ENCODE data around the gene PRKCE. TPM values are rescaled to one million over a fixed set of nuclear protein-coding genes. Genes with fewer than 3 reads are reported as not detected.

PRKCE gene
- total and polyA plus RNA-seq, 7 experiments from 2014 or later: 1.4 to 37.9 (median 19.5) TPM

DNA sequence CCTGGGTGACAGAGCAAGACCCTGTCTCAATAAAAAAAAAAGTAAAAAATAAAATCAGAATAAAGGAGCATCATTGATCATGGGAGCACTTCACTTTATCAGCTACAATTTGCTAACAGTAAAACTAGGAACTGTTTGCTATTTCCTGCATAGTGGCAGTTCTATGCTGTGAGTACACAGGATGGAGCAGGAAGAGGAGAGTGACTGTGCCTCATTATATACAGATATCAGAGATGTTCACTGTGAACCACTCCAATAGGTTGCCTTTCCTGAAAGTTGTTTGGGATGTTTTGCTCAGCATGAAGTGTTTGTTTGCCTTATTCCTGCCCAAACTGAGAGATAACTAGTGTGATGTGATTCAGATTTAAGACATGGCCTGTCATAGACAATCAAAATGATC lies 494.4 kb downstream of the PRKCE start:
- ChIA-PET CTCF (interaction anchor here (0.7 kb wide), 1 partner anchor 486 kb away, joined by 3 read pairs; no protein-coding TSS in a partner anchor), POLR2A (no interaction called here)
- Histone ChIP-seq H3K27ac (ENCODE audit: low read depth, low read length) (no peak overlapping the region), H3K27me3 (ENCODE audit: control insufficient read depth in 2 of 2, insufficient read depth in 2 of 2, low read length in 2 of 2) (no peaks in the 10 kb centered on the region), H3K9me3 (ENCODE audit: control insufficient read depth in 2 of 3, low read length in 3 of 3) (no peaks in the 10 kb centered on the region), H3K4me1 (ENCODE audit: control insufficient read depth in 2 of 2, insufficient read depth in 2 of 2, low read length in 2 of 2) (no peaks in the 10 kb centered on the region), H3K36me3 (ENCODE audit: control insufficient read depth in 2 of 3, insufficient read depth in 3 of 3, low read length in 3 of 3) (no peaks in the 10 kb centered on the region), H3K4me3 (ENCODE audit: low read length) (no peak overlapping the region)
- ATAC-seq: no peak
- peaks cover 0 to 32% (median 0%) of the 10 kb centered on the region in 7 donors for H3K4me1 Mint-ChIP-seq
- no peaks in the 10 kb centered on the region for H3K27me3 Mint-ChIP-seq
- DNase-seq: no peak
- no peak overlapping the region for H3K4me3 Mint-ChIP-seq
- no peaks in the 10 kb centered on the region for H3K9me3 Mint-ChIP-seq
- H3K36me3 Mint-ChIP-seq: peaks cover 3 to 29% (median 11%) of the 10 kb centered on the region in 5 donors
- intact Hi-C loops (cut with micrococcal nuclease): no loop called here
- H3K27ac Mint-ChIP-seq: no peak overlapping the region

DNA sequence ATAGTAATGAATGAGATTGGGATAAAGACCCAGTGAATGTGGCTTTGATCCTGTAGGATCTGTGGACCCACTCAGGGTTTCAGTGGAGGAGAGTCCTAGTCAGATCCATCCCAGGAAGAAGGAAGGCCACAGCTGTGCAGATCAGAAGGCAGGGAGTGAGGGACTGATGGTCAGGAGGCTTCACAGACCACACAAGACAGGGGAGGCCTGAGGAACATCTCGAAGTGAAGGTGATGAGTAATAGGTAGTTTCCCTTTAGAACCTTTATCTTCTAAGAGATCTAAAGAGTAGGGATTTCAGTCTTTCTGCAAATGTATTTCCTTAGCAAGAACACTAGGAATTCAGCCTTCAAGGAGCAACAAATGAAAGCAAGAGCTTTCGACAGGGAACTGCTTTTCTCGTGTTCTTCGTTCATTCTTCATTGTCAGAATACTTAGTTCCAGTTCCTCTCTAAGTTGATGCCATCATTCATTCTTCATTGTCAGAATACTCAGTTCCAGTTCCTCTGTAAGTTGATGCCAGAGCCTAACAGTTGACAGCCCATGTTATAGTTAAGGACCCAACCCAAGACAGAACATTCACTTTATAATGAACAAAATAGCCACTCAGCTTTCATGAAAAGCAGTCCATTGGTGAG lies 495.5 kb downstream of the PRKCE start:
- CTCF ChIA-PET: no interaction called here
- Histone ChIP-seq H3K27ac (ENCODE audit: low read depth, low read length) (no peak overlapping the region), H3K4me1 (ENCODE audit: control insufficient read depth in 2 of 2, insufficient read depth in 2 of 2, low read length in 2 of 2) (no peaks in the 10 kb centered on the region), H3K4me3 (ENCODE audit: low read length) (no peak overlapping the region), H3K36me3 (ENCODE audit: control insufficient read depth in 2 of 3, insufficient read depth in 3 of 3, low read length in 3 of 3) (no peaks in the 10 kb centered on the region), H3K9me3 (ENCODE audit: control insufficient read depth in 2 of 3, low read length in 3 of 3) (no peaks in the 10 kb centered on the region), H3K27me3 (ENCODE audit: control insufficient read depth in 2 of 2, insufficient read depth in 2 of 2, low read length in 2 of 2) (no peaks in the 10 kb centered on the region)
- POLR2A ChIA-PET: no interaction called here
- intact Hi-C loops (cut with micrococcal nuclease): no loop called here
- Mint-ChIP-seq H3K36me3 (peaks cover 3 to 39% (median 18%) of the 10 kb centered on the region in 5 donors), H3K4me3 (no peak overlapping the region), H3K27me3 (no peaks in the 10 kb centered on the region), H3K9me3 (no peaks in the 10 kb centered on the region), H3K27ac (no peak overlapping the region), H3K4me1 (peaks cover 0 to 32% (median 0%) of the 10 kb centered on the region in 7 donors)
- DNase-seq: no peak
- no peak for ATAC-seq

DNA sequence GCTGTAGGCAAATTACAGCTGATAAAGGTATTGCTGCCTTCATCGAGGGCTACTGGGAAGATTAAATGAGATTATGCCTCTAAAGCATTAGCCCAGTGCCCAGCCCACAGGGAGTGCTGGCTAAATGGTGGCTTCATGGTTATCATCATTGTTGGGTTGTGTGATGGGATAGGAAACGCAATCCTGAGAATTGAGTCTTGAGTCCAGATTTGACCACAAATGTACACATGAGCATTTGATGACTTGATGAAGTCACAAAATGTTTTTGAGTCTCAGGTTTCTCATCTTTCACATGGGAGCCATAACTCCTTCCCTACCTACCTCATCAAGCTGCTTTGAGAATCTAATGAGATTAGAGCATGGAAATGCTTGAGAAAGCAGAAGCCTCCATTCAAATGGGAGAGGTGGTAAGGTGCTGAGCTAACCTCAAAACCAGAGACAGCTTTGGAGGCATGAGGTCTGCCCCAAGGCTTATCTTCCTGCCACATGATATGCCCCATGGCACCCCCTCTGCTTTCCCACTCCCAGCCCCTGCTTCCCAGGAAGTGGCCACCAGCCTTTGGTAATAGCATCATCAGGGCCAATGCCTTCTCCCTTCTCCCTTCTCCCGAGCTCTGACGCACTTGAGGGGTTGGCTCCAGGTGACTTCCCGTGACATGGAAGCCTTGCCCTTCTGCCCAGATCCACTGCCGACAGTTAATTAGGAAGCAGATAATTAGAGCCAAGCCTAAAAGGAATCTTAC lies 496.3 kb downstream of the PRKCE start:
- ChIA-PET CTCF (no interaction called here), POLR2A (interaction anchor here (0.6 kb wide), 1 partner anchor 933 kb away, joined by 3 read pairs; no protein-coding TSS in a partner anchor)
- H3K9me3 Mint-ChIP-seq: no peaks in the 10 kb centered on the region

DNA sequence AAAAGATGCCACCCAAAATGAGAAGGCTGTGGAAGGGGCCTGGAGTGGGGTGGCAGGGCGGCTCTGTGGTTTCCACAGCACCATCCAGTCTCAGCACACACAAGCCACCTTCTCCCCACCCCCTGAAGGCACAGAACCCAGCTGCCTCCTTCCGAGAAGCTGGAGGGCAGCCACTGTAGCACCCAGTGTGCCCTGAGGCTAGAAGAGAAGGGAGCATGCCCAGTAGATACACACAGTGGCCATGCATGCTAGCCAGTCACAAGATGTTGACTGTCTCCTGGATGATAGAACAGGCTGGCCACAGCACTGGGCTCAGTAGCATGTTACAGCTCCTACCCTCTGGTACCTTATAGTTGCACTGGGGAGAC lies 496.9 kb downstream of the PRKCE start:
- DNase-seq (no peak), ATAC-seq (no peak)
- intact Hi-C loops (cut with micrococcal nuclease): no loop called here
- peaks cover 3 to 45% (median 25%) of the 10 kb centered on the region in 5 donors for H3K36me3 Mint-ChIP-seq
- ChIA-PET CTCF (no interaction called here), POLR2A (no interaction called here)
- Histone ChIP-seq H3K27me3 (ENCODE audit: control insufficient read depth in 2 of 2, insufficient read depth in 2 of 2, low read length in 2 of 2) (no peaks in the 10 kb centered on the region), H3K27ac (ENCODE audit: low read depth, low read length) (no peak overlapping the region), H3K36me3 (ENCODE audit: control insufficient read depth in 2 of 3, insufficient read depth in 3 of 3, low read length in 3 of 3) (no peaks in the 10 kb centered on the region), H3K4me1 (ENCODE audit: control insufficient read depth in 2 of 2, insufficient read depth in 2 of 2, low read length in 2 of 2) (no peaks in the 10 kb centered on the region), H3K9me3 (ENCODE audit: control insufficient read depth in 2 of 3, low read length in 3 of 3) (no peaks in the 10 kb centered on the region), H3K4me3 (ENCODE audit: low read length) (no peak overlapping the region)
- peaks cover 0 to 29% (median 0%) of the 10 kb centered on the region in 7 donors for H3K4me1 Mint-ChIP-seq
- no peak overlapping the region for H3K27ac Mint-ChIP-seq
- no peak overlapping the region for H3K4me3 Mint-ChIP-seq
- no peaks in the 10 kb centered on the region for H3K9me3 Mint-ChIP-seq
- H3K27me3 Mint-ChIP-seq: no peaks in the 10 kb centered on the region

More for the DNA sequence above, 496.3 kb downstream of the PRKCE start:
- no peaks in the 10 kb centered on the region for H3K4me1 ChIP-seq (ENCODE audit: control insufficient read depth in 2 of 2, insufficient read depth in 2 of 2, low read length in 2 of 2)
- H3K4me3 ChIP-seq (ENCODE audit: low read length): no peak overlapping the region
- no peaks in the 10 kb centered on the region for H3K27me3 Mint-ChIP-seq
- H3K36me3 ChIP-seq (ENCODE audit: control insufficient read depth in 2 of 3, insufficient read depth in 3 of 3, low read length in 3 of 3): no peaks in the 10 kb centered on the region
- intact Hi-C loops (cut with micrococcal nuclease): no loop called here
- H3K4me1 Mint-ChIP-seq: peaks cover 0 to 29% (median 0%) of the 10 kb centered on the region in 7 donors
- H3K9me3 ChIP-seq (ENCODE audit: control insufficient read depth in 2 of 3, low read length in 3 of 3): no peaks in the 10 kb centered on the region
- no peak for DNase-seq
- no peak overlapping the region for H3K4me3 Mint-ChIP-seq
- no peaks in the 10 kb centered on the region for H3K27me3 ChIP-seq (ENCODE audit: control insufficient read depth in 2 of 2, insufficient read depth in 2 of 2, low read length in 2 of 2)
- peaks cover 3 to 40% (median 19%) of the 10 kb centered on the region in 5 donors for H3K36me3 Mint-ChIP-seq
- ATAC-seq: no peak
- no peak overlapping the region for H3K27ac ChIP-seq (ENCODE audit: low read depth, low read length)
- H3K27ac Mint-ChIP-seq: no peak overlapping the region

DNA sequence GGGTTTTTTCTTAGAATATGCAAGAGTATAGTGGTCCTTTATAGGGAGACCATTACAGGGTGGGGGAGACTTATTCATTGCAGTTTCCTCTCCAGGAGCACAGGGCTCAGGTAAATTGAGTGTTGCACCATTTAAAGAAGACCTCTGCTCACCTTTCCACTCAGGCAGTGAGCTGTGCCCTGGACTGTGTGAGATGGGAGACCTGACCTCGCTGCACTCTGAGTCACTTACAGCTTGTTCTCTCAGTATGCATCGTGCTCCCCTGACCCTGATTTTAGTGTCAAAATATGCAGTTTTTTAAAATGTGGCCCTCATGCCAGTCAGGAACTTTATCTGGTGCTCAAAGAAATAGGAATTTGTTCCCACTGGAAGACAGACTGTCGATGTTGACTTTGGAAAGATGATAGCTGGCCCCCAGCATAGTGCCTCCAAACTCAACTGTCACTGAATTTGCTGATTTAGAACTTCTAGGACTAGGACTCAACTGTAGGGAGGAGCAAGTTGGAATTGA lies 499.0 kb downstream of the PRKCE start:
- intact Hi-C loops (cut with micrococcal nuclease): no loop called here
- H3K4me3 Mint-ChIP-seq: no peak overlapping the region
- Histone ChIP-seq H3K4me3 (ENCODE audit: low read length) (no peak overlapping the region), H3K27me3 (ENCODE audit: control insufficient read depth in 2 of 2, insufficient read depth in 2 of 2, low read length in 2 of 2) (no peaks in the 10 kb centered on the region), H3K9me3 (ENCODE audit: control insufficient read depth in 2 of 3, low read length in 3 of 3) (no peaks in the 10 kb centered on the region), H3K27ac (ENCODE audit: low read depth, low read length) (no peak overlapping the region), H3K36me3 (ENCODE audit: control insufficient read depth in 2 of 3, insufficient read depth in 3 of 3, low read length in 3 of 3) (no peaks in the 10 kb centered on the region), H3K4me1 (ENCODE audit: control insufficient read depth in 2 of 2, insufficient read depth in 2 of 2, low read length in 2 of 2) (no peaks in the 10 kb centered on the region)
- no peak overlapping the region for H3K27ac Mint-ChIP-seq
- ATAC-seq (no peak), DNase-seq (no peak)
- POLR2A ChIA-PET: no interaction called here
- H3K9me3 Mint-ChIP-seq: no peaks in the 10 kb centered on the region
- peaks cover 0 to 44% (median 27%) of the 10 kb centered on the region in 5 donors for H3K36me3 Mint-ChIP-seq
- no peaks in the 10 kb centered on the region for H3K27me3 Mint-ChIP-seq
- H3K4me1 Mint-ChIP-seq: peaks cover 0 to 18% (median 0%) of the 10 kb centered on the region in 7 donors
- CTCF ChIA-PET: no interaction called here

DNA sequence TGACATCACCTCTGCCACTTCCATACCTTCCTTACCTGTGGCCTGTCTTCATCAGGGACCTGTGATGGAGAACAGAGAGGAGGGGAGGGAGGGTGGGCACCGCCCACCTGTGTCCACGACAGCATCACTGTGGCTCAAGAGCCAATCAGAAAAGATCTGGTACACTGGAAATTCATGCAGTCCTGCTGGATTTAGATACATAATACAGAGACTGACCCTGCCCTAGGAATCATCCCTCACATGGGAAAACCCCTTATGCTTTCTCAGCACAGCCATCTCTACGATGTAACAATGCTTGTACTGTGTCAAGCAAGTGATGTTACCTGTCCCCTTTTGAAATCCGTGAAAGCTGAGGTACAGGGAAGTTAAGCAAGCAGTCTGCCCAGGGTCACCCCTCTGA lies 500.1 kb downstream of the PRKCE start:
- DNase-seq: no peak
- ChIA-PET POLR2A (interaction anchor here (0.7 kb wide), 1 partner anchor 803 kb away, joined by 3 read pairs; no protein-coding TSS in a partner anchor), CTCF (no interaction called here)
- intact Hi-C loops (cut with micrococcal nuclease): no loop called here
- Mint-ChIP-seq H3K27me3 (no peaks in the 10 kb centered on the region), H3K4me1 (peaks cover 0 to 12% (median 0%) of the 10 kb centered on the region in 7 donors), H3K9me3 (no peaks in the 10 kb centered on the region), H3K27ac (no peak overlapping the region), H3K4me3 (no peak overlapping the region), H3K36me3 (peaks cover 0 to 45% (median 25%) of the 10 kb centered on the region in 5 donors)
- Histone ChIP-seq H3K36me3 (ENCODE audit: control insufficient read depth in 2 of 3, insufficient read depth in 3 of 3, low read length in 3 of 3) (peaks cover 0 to 4% (median 0%) of the 10 kb centered on the region in 3 experiments), H3K27me3 (ENCODE audit: control insufficient read depth in 2 of 2, insufficient read depth in 2 of 2, low read length in 2 of 2) (no peaks in the 10 kb centered on the region), H3K27ac (ENCODE audit: low read depth, low read length) (no peak overlapping the region), H3K4me1 (ENCODE audit: control insufficient read depth in 2 of 2, insufficient read depth in 2 of 2, low read length in 2 of 2) (no peaks in the 10 kb centered on the region), H3K9me3 (ENCODE audit: control insufficient read depth in 2 of 3, low read length in 3 of 3) (no peaks in the 10 kb centered on the region), H3K4me3 (ENCODE audit: low read length) (no peak overlapping the region)
- ATAC-seq: no peak
